ENCODE results near the gene MDGA2. TPM values are rescaled to one million over a fixed set of nuclear protein-coding genes. Genes with fewer than 3 reads are reported as not detected.

The MDGA2 gene
- total and polyA plus RNA-seq, 2 of the 8 experiments (the other 6 are each of a cell fraction or from before 2014, with no cell fraction given) = 0.11 to 0.69 TPM

- DNase-seq (ENCODE audit: low read depth in 1 of 2, low spot score in 2 of 2) (no peak), FAIRE-seq (no peak)
- POLR2A ChIA-PET (ENCODE audit: partially characterized antibody) = no interaction called here
- Histone ChIP-seq H3K36me3 (ENCODE audit: control insufficient read depth in 2 of 4, insufficient read depth in 4 of 4, low read length in 3 of 4) (no peaks in the 10 kb centered on the region), H2BK15ac (ENCODE audit: low read length) (no peak overlapping the region), H2BK20ac (ENCODE audit: low read length) (no peak overlapping the region), H3K9me3 (ENCODE audit: insufficient read depth in 2 of 2, low read depth in 1 of 2, low read length in 1 of 2) (no peaks in the 10 kb centered on the region; a peak in 1 of 4 replicates), H3K23me2 (ENCODE audit: low read depth, low read length) (no peaks in the 10 kb centered on the region; the same call in 1 of the 2 replicates), H3K79me2 (ENCODE audit: control insufficient read depth in 1 of 2, insufficient read depth in 2 of 2, low read length in 2 of 2) (no peaks in the 10 kb centered on the region), H3K4ac (replicated peaks; ENCODE audit: insufficient read length, low read depth, low read length) (no peak overlapping the region), H4K91ac (replicated peaks; ENCODE audit: insufficient read length, low read length) (no peak overlapping the region), H2BK120ac (replicated peaks; ENCODE audit: low read depth, low read length) (no peak overlapping the region), H3K4me2 (ENCODE audit: insufficient read depth in 1 of 2, low read depth in 2 of 2, low read length in 2 of 2) (no peak overlapping the region), H3K18ac (ENCODE audit: extremely low read depth, low read length) (no peak overlapping the region), H3K27me3 (replicated peaks in 1 of 4; ENCODE audit: control insufficient read depth in 3 of 4, extremely low read depth in 1 of 4, insufficient read depth in 3 of 4, low read length in 3 of 4) (no peaks in the 10 kb centered on the region), H2BK12ac (ENCODE audit: low read depth, low read length) (no peak overlapping the region), H3K9ac (replicated peaks in 1 of 4; ENCODE audit: extremely low read depth in 1 of 4, low read depth in 3 of 4, low read length in 3 of 4) (no peak overlapping the region), H2AFZ (ENCODE audit: low read length) (no peak overlapping the region), H3K14ac (ENCODE audit: insufficient read length) (no peak overlapping the region), H4K8ac (ENCODE audit: extremely low read depth, insufficient read depth, low read length) (no peak overlapping the region), H3K4me1 (replicated peaks in 1 of 4; ENCODE audit: control insufficient read depth in 3 of 4, insufficient read depth in 4 of 4, low read length in 3 of 4) (no peaks in the 10 kb centered on the region), H3K27ac (ENCODE audit: low read depth, low read length) (no peak overlapping the region), H3K4me3 (ENCODE audit: extremely low read depth in 1 of 4, insufficient read depth in 2 of 4, low read depth in 3 of 4, low read length in 4 of 4) (no peak overlapping the region), H3K79me1 (ENCODE audit: low read depth, low read length) (no peaks in the 10 kb centered on the region), H2AK5ac (ENCODE audit: low read depth, low read length) (no peak overlapping the region), H3K56ac (replicated peaks; ENCODE audit: insufficient read length, low read depth, low read length) (no peak overlapping the region), H4K5ac (ENCODE audit: insufficient read length, low read depth, low read length) (no peak overlapping the region), H3K23ac (ENCODE audit: insufficient read length) (no peak overlapping the region), H4K20me1 (replicated peaks in 1 of 2; ENCODE audit: control insufficient read depth in 1 of 2, insufficient read depth in 2 of 2, low read length in 2 of 2) (no peaks in the 10 kb centered on the region), H2BK5ac (ENCODE audit: low read depth, low read length) (no peak overlapping the region)
- CTCF ChIA-PET (ENCODE audit: partially characterized antibody) = no interaction called here
- WGBS, 2 experiments (ENCODE audit: extremely low coverage in 1 of 2, insufficient coverage in 1 of 2, insufficient read length in 1 of 2, insufficient replicate concordance in 2 of 2, low coverage in 1 of 2, low lambda C conversion rate in 2 of 2, missing lambda C conversion rate in 1 of 2) = 100% methylated on average over 1 of the region's 1 CpG; no CpG with 5 or more reads in 1 of the 2 experiments
- TF ChIP-seq RBBP5 (IDR thresholded peaks at IDR 0.05; ENCODE audit: borderline replicate concordance, low read depth, low read length) (no peak), PHF8 (conservative IDR thresholded peaks at IDR 0.05; ENCODE audit: low read depth, low read length) (no peak), RFX5 (IDR thresholded peaks at IDR 0.05; ENCODE audit: borderline replicate concordance, low read depth, low read length) (no peak), MAX (IDR thresholded peaks at IDR 0.05) (no peak), CEBPB (IDR thresholded peaks at IDR 0.05; ENCODE audit: low read depth, low read length) (no peak), SP1 (IDR thresholded peaks at IDR 0.05; ENCODE audit: low read depth, low read length) (no peak), FOSL1 (IDR thresholded peaks at IDR 0.05; ENCODE audit: insufficient read depth, low read depth, low read length) (no peak), HDAC2 (IDR thresholded peaks at IDR 0.05; ENCODE audit: borderline replicate concordance in 1 of 2, low read depth in 2 of 2, low read length in 2 of 2) (no peak), NRF1 (IDR thresholded peaks at IDR 0.05; ENCODE audit: low read depth, low read length) (no peak), SP4 (IDR thresholded peaks at IDR 0.05; ENCODE audit: low read length) (no peak), SUZ12 (IDR thresholded peaks at IDR 0.05; ENCODE audit: low read length) (no peak), ATF3 (IDR thresholded peaks at IDR 0.05; ENCODE audit: insufficient read depth, low read depth, low read length) (no peak), YY1 (IDR thresholded peaks at IDR 0.05; ENCODE audit: low read depth, low read length) (no peak), TCF12 (IDR thresholded peaks at IDR 0.05; ENCODE audit: low read depth, low read length) (no peak), POLR2AphosphoS5 (IDR thresholded peaks at IDR 0.05; ENCODE audit: low read depth, low read length) (no peak)
Observed at GRCh38 chr14:47246367-47246766, 429.0 kb downstream of the MDGA2 start.

Measured in H1 (cell line).